H1 (cell line): ENCODE results near the gene GNAT2. TPM values are rescaled to one million over a fixed set of nuclear protein-coding genes. Genes with fewer than 3 reads are reported as not detected.

Experiments used
- CHD7 ChIP-seq: fragments of 300-600 bp; sonication (generic); IDR thresholded peaks from 2 replicates; pipeline ENCODE4 v1.7.1; 2012; ENCODE audit warnings: low read length, moderate library complexity, mild to moderate bottlenecking, inconsistent platforms; ENCODE audit not compliant: insufficient replicate concordance
- EZH2 ChIP-seq: fragments of 200-600 bp; sonication (generic); IDR thresholded peaks from 2 replicates; pipeline ENCODE4 v1.7.1; 2012; ENCODE audit warnings: low read depth, mild to moderate bottlenecking, moderate library complexity, low read length, inconsistent platforms; ENCODE audit not compliant: severe bottlenecking
- polyA plus RNA-seq, 7 experiments: library from polyadenylated mRNA; depleted of rRNA in 3 of 7; stranded (reverse) in 5 of 7; unstranded in 2 of 7; fragments of >200 nt in 5 of 7; fragments of 200-250 nt in 2 of 7; gene quantifications; 1 replicate in 5 of 7; 2 replicates in 1 of 7; 4 replicates in 1 of 7; pipeline versions ENCODE4 v1.2.1 to v1.2.3, GENCODE V29; 2011 to 2013; ENCODE audit warnings: missing spikeins in 2 of 7, mixed read lengths in 2 of 7
- total RNA-seq: library from RNA; stranded (reverse); fragmentation: NEBNext Ultra II Directional; extraction: Animal tissue kit (Norgen Biotek cat#: 25700); gene quantifications from 2 replicates; pipeline ENCODE4 v1.2.1, GENCODE V29; 2021

GNAT2 gene
- total and polyA plus RNA-seq, 2 of the 8 experiments (the other 6 are each of a cell fraction or from before 2014, with no cell fraction given): 0.05 TPM; not detected in 1

- TF ChIP-seq CHD7 (no peak), EZH2 (no peak)
Measured at GRCh38 chr1:109586055-109586454, 33.4 kb downstream of the GNAT2 start (continued).
